OCI-LY1 (cell line): ENCODE data around the gene FBXW4.

Experiments used
- H2AFZ ChIP-seq: fragments of 200-600 bp; sonication (generic), shearing (Covaris generic); 2 replicates; pipeline ENCODE4 v1.6.0; 2014; ENCODE audit warnings: antibody characterized with exemption, mild to moderate bottlenecking, low read length
- H3F3A ChIP-seq: fragments of 200-600 bp; sonication (generic), shearing (Covaris generic); 2 replicates; pipeline ENCODE4 v1.6.0; 2014; ENCODE audit warnings: mild to moderate bottlenecking, antibody characterized with exemption, low read length, moderate library complexity; ENCODE audit not compliant: insufficient read depth
- H3K27ac ChIP-seq: fragments of 200-600 bp; sonication (generic); 2 replicates; pipeline ENCODE4 v1.5.1; 2014; ENCODE audit warnings: low read length, mixed run types, mild to moderate bottlenecking, low read depth; ENCODE audit not compliant: poor library complexity, severe bottlenecking
- H3K27me3 ChIP-seq: fragments of 200-600 bp; sonication (generic); 2 replicates; pipeline ENCODE4 v1.6.0; 2014; ENCODE audit warnings: antibody characterized with exemption, mild to moderate bottlenecking, low read length, moderate library complexity; ENCODE audit not compliant: insufficient read depth
- H3K36me3 ChIP-seq: fragments of 200-600 bp; sonication (generic); 2 replicates; pipeline ENCODE4 v1.6.1; 2014; ENCODE audit warnings: mild to moderate bottlenecking, antibody characterized with exemption, low read length, moderate library complexity, mixed read lengths; ENCODE audit not compliant: insufficient read depth
- H3K4me1 ChIP-seq: fragments of 200-600 bp; sonication (generic); 2 replicates; pipeline ENCODE4 v1.5.1; 2014; ENCODE audit warnings: mild to moderate bottlenecking, low read length, moderate library complexity; ENCODE audit not compliant: insufficient read depth, severe bottlenecking
- H3K4me2 ChIP-seq: fragments of 200-600 bp; sonication (generic), shearing (Covaris generic); 2 replicates; pipeline ENCODE4 v1.6.1; 2014; ENCODE audit warnings: low read length
- H3K4me3 ChIP-seq: fragments of 200-600 bp; sonication (generic); 2 replicates; pipeline ENCODE4 v1.5.1; 2014; ENCODE audit warnings: low read length, low read depth, mild to moderate bottlenecking, mixed read lengths; ENCODE audit not compliant: poor library complexity, severe bottlenecking
- H3K79me2 ChIP-seq: fragments of 200-600 bp; shearing (Covaris generic); 2 replicates; pipeline ENCODE4 v1.6.1; 2016; ENCODE audit warnings: mixed run types, low read length, mixed read lengths; ENCODE audit not compliant: insufficient read depth
- H3K9ac ChIP-seq: fragments of 200-600 bp; sonication (generic), shearing (Covaris generic); 2 replicates; pipeline ENCODE4 v1.6.1; 2014; ENCODE audit warnings: mild to moderate bottlenecking, low read length, mixed read lengths
- H3K9me2 ChIP-seq: fragments of 200-600 bp; sonication (generic), shearing (Covaris generic); 2 replicates; pipeline ENCODE4 v1.6.1; 2014; ENCODE audit warnings: low read depth, mild to moderate bottlenecking, low read length, mixed read lengths
- H3K9me3 ChIP-seq: fragments of 200-600 bp; shearing (Covaris generic); 2 replicates; pipeline ENCODE4 v1.6.1; 2014; ENCODE audit warnings: low read length, mixed read lengths
- H4K20me1 ChIP-seq: fragments of 200-600 bp; sonication (generic), shearing (Covaris generic); 2 replicates; pipeline ENCODE4 v1.6.0; 2016; ENCODE audit warnings: mild to moderate bottlenecking, low read length; ENCODE audit not compliant: insufficient read depth
- EZH2 ChIP-seq: fragments of 200-600 bp; sonication (generic), shearing (Covaris generic); IDR thresholded peaks from 2 replicates; pipeline ENCODE4 v1.8.0; 2017; ENCODE audit warnings: borderline replicate concordance, mixed run types, mild to moderate bottlenecking, antibody characterized with exemption, low read length, moderate library complexity, mixed read lengths
- TF ChIP-seq, protein P1 (sequence below): fragments of 200-600 bp; sonication (generic), shearing (Covaris generic); IDR thresholded peaks from 2 replicates; pipeline ENCODE4 v1.5.1; 2017; ENCODE audit warnings: mild to moderate bottlenecking, antibody characterized with exemption, low read length, moderate library complexity, mixed read lengths

FBXW4 gene

DNA sequence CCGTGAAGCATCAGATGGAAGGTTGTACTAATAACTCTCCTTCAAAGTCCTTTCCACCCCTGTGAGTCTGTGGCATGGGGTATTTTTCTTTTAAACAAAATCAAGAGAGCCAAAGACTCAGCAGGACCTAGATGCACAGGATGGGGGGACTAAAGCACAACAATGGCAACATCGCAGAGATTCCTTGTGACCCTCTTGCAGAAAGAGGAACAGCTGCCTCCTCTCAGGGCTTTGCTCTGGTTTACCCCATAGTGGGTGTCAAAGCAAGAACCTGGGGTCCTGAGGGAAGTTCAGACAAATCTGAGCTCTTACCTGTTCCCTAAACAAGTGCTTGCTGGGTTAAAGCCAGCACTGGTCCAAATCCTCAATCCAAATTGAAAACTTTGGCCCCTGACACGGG lies 41.7 kb upstream of the FBXW4 start:
- H3K9ac ChIP-seq, result no peak overlapping the region
- no peak overlapping the region for H3K4me3 ChIP-seq
- H3K4me2 ChIP-seq, result no peak overlapping the region
- H3K4me1 ChIP-seq, result no peaks in the 10 kb centered on the region
- H3K9me3 ChIP-seq, result no peaks in the 10 kb centered on the region
- H4K20me1 ChIP-seq, result no peaks in the 10 kb centered on the region
- H3F3A ChIP-seq, result no peaks in the 10 kb centered on the region
- no peak overlapping the region for H2AFZ ChIP-seq
- H3K27ac ChIP-seq, result no peak overlapping the region
- H3K79me2 ChIP-seq, result no peaks in the 10 kb centered on the region
- TF ChIP-seq, protein P1, sequence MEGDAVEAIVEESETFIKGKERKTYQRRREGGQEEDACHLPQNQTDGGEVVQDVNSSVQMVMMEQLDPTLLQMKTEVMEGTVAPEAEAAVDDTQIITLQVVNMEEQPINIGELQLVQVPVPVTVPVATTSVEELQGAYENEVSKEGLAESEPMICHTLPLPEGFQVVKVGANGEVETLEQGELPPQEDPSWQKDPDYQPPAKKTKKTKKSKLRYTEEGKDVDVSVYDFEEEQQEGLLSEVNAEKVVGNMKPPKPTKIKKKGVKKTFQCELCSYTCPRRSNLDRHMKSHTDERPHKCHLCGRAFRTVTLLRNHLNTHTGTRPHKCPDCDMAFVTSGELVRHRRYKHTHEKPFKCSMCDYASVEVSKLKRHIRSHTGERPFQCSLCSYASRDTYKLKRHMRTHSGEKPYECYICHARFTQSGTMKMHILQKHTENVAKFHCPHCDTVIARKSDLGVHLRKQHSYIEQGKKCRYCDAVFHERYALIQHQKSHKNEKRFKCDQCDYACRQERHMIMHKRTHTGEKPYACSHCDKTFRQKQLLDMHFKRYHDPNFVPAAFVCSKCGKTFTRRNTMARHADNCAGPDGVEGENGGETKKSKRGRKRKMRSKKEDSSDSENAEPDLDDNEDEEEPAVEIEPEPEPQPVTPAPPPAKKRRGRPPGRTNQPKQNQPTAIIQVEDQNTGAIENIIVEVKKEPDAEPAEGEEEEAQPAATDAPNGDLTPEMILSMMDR, result no peak
- no peak for TF ChIP-seq EZH2
- no peaks in the 10 kb centered on the region for H3K9me2 ChIP-seq
- no peaks in the 10 kb centered on the region for H3K36me3 ChIP-seq
- H3K27me3 ChIP-seq, result no peaks in the 10 kb centered on the region

DNA sequence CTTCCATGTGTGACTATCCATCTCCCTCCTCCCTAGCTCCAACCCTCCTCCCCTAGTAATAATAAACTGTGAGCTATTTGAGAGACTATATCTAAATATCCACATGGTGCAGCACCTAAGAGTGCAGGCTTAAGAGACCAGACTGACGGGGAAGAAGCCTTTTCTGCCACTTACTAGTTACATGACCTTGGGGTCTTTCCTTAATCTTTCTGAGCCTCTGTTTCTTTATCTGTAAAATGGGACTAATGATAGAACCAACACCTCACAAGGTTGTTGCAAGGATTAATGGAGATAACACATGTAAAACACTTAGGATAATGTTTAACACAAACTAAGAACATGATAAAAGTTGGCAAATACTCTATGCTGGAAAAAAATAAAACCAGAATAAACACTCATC lies 37.1 kb upstream of the FBXW4 start:
- Histone ChIP-seq H4K20me1 (no peaks in the 10 kb centered on the region), H3K27me3 (no peaks in the 10 kb centered on the region), H3K4me2 (no peak overlapping the region), H3K4me1 (no peaks in the 10 kb centered on the region), H3K27ac (no peak overlapping the region), H3F3A (no peaks in the 10 kb centered on the region), H3K9me3 (no peaks in the 10 kb centered on the region), H3K4me3 (no peak overlapping the region), H3K36me3 (no peaks in the 10 kb centered on the region), H3K9ac (no peak overlapping the region), H2AFZ (no peak overlapping the region), H3K9me2 (no peaks in the 10 kb centered on the region), H3K79me2 (no peaks in the 10 kb centered on the region)
- TF ChIP-seq, protein P1, result no peak
- TF ChIP-seq EZH2, result no peak

DNA sequence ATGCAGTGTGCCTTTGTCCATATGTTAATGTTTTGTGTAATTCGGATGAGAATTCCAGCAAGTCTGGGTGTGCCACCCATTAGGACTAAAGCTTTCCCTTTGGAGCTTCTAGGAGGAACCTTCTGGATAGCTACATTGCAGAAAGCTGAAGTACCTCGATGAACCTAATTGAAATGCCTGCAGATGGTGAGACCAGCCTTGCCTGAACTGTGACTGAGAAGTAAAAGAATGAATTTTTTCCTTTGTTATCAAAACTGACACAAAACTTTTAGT lies 31.1 kb upstream of the FBXW4 start:
- H3K4me2 ChIP-seq, result no peak overlapping the region
- TF ChIP-seq EZH2, result no peak
- TF ChIP-seq, protein P1, result no peak
- no peaks in the 10 kb centered on the region for H4K20me1 ChIP-seq
- no peaks in the 10 kb centered on the region for H3K79me2 ChIP-seq
- H3K9ac ChIP-seq, result no peak overlapping the region
- H3F3A ChIP-seq, result no peaks in the 10 kb centered on the region
- H3K36me3 ChIP-seq, result no peaks in the 10 kb centered on the region
- H3K9me3 ChIP-seq, result no peaks in the 10 kb centered on the region
- no peak overlapping the region for H3K4me3 ChIP-seq
- H3K9me2 ChIP-seq, result no peaks in the 10 kb centered on the region
- H3K4me1 ChIP-seq, result no peaks in the 10 kb centered on the region
- H2AFZ ChIP-seq, result no peak overlapping the region
- H3K27ac ChIP-seq, result no peak overlapping the region
- no peaks in the 10 kb centered on the region for H3K27me3 ChIP-seq
